Epithelial cell of proximal tubule (primary cell): ENCODE results near the gene ATXN7L3. TPM values are rescaled to one million over a fixed set of nuclear protein-coding genes. Genes with fewer than 3 reads are reported as not detected.

ENCODE experiments used
- DNase-seq: peaks from one replicate; pipeline ENCODE4 v3.0.0-alpha.2; 2011; ENCODE audit warnings: low read depth
- H3K4me3 ChIP-seq: 2 replicates; pipeline ENCODE4 v1.5.1; 2011; ENCODE audit warnings: low read depth, mild to moderate bottlenecking, low read length
- CTCF ChIP-seq: conservative IDR thresholded peaks from 2 replicates; pipeline ENCODE4 v1.5.1; 2012; ENCODE audit warnings: low read depth, mild to moderate bottlenecking, low read length
- total RNA-seq: library from RNA; depleted of rRNA; stranded (reverse); fragments of >200 nt; gene quantifications from 2 replicates; pipeline ENCODE4 v1.2.3, GENCODE V29; 2015

ATXN7L3 gene
- total RNA-seq, 1 donor from 2014 or later = 40.2 TPM

- TF ChIP-seq CTCF = no peak
- DNase-seq = no peak
Measured at GRCh38 chr17:44212507-44213402, 13.1 kb upstream of the ATXN7L3 start.

GRCh38 chr17:44211281-44212265 is 11.9 kb upstream of the ATXN7L3 start:
- TF ChIP-seq CTCF = no peak
- no peak for DNase-seq
- H3K4me3 ChIP-seq = no peak overlapping the region

More at GRCh38 chr17:44212507-44213402, 13.1 kb upstream of the ATXN7L3 start:
- H3K4me3 ChIP-seq = no peak overlapping the region

GRCh38 chr17:44210342-44211192 is 10.9 kb upstream of the ATXN7L3 start:
- H3K4me3 ChIP-seq = no peak overlapping the region
- DNase-seq = no peak

GRCh38 chr17:44209786-44210341 is 10.2 kb upstream of the ATXN7L3 start:
- no peak overlapping the region for H3K4me3 ChIP-seq
- TF ChIP-seq CTCF = no peak
- no peak for DNase-seq

More at GRCh38 chr17:44210342-44211192, 10.9 kb upstream of the ATXN7L3 start:
- peak; percentile 83 for TF ChIP-seq CTCF

GRCh38 chr17:44207743-44208142 is 8.1 kb upstream of the ATXN7L3 start:
- no peak for DNase-seq
- H3K4me3 ChIP-seq = no peak overlapping the region
- no peak for TF ChIP-seq CTCF

- no peak for DNase-seq
- TF ChIP-seq CTCF = no peak
- H3K4me3 ChIP-seq = no peak overlapping the region
Measured at GRCh38 chr17:44207319-44207718, 7.6 kb upstream of the ATXN7L3 start.
